Naive thymus-derived CD4-positive, alpha-beta T cell (primary cell): ENCODE measurements around the gene SPOCD1. TPM values are rescaled to one million over a fixed set of nuclear protein-coding genes. Genes with fewer than 3 reads are reported as not detected.

Experiments used
- ATAC-seq: fragments of 150-1000 bp; cut with Tn5 transposase; 2 replicates; pipeline ENCODE4 v1.10.0; 2021; ENCODE audit warnings: mild to moderate bottlenecking, moderate library complexity
- CTCF ChIA-PET: fragments of 350-600 bp; sonication (Branson Sonifier 250); formaldehyde crosslinking; loops from one replicate; lab custom pipeline; 2021; ENCODE audit warnings: antibody characterized with exemption; lab: Charles Lee
- POLR2A ChIA-PET: fragments of 350-600 bp; sonication (Branson Sonifier 250); formaldehyde crosslinking; loops from one replicate; lab custom pipeline; 2021; ENCODE audit warnings: antibody characterized with exemption, inconsistent platforms; lab: Charles Lee
- DNase-seq, 9 donors: peaks; one replicate each; pipeline versions ENCODE4 v3.0.0 to v3.0.0-alpha.2; 2020 to 2022; ENCODE audit warnings: mixed read lengths in 1 of 9
- H3K27ac ChIP-seq: one replicate; pipeline ENCODE4 v1.7.0; 2013; ENCODE audit warnings: mild to moderate bottlenecking, low read depth, low read length, moderate library complexity
- H3K27me3 ChIP-seq, 2 donors: one replicate each; pipeline ENCODE4 v1.7.0; 2013; ENCODE audit warnings: low read length in 2 of 2, mild to moderate bottlenecking in 2 of 2, moderate library complexity in 2 of 2; ENCODE audit not compliant: control insufficient read depth in 2 of 2, insufficient read depth in 2 of 2
- H3K36me3 ChIP-seq, 3 experiments: 1 replicate in 2 of 3; 2 replicates in 1 of 3; pipeline ENCODE4 v1.7.0; 2013; ENCODE audit warnings: low read length in 3 of 3, mild to moderate bottlenecking in 3 of 3, moderate library complexity in 1 of 3; ENCODE audit not compliant: insufficient read depth in 3 of 3, control insufficient read depth in 2 of 3
- H3K4me1 ChIP-seq, 2 donors: one replicate each; pipeline ENCODE4 v1.7.0; 2013; ENCODE audit warnings: low read length in 2 of 2, mild to moderate bottlenecking in 2 of 2, moderate library complexity in 1 of 2; ENCODE audit not compliant: control insufficient read depth in 2 of 2, insufficient read depth in 2 of 2
- H3K4me3 ChIP-seq: 2 replicates; pipeline ENCODE4 v1.7.0; 2013; ENCODE audit warnings: mild to moderate bottlenecking, low read length
- H3K9me3 ChIP-seq, 3 experiments: 1 replicate in 2 of 3; 2 replicates in 1 of 3; pipeline ENCODE4 v1.7.0; 2013; ENCODE audit warnings: low read length in 3 of 3; ENCODE audit not compliant: control insufficient read depth in 2 of 3
- H3K27ac Mint-ChIP-seq, 9 donors: one replicate each; pipeline ENCODE4 v1.8.0; 2020 to 2022; ENCODE audit warnings: mixed read lengths in 9 of 9, mild to moderate bottlenecking in 8 of 9, moderate library complexity in 5 of 9, inconsistent platforms in 2 of 9
- H3K27me3 Mint-ChIP-seq, 5 donors: one replicate each; pipeline ENCODE4 v1.8.0; 2021 to 2022; ENCODE audit warnings: mixed read lengths in 5 of 5, mild to moderate bottlenecking in 1 of 5
- H3K36me3 Mint-ChIP-seq, 5 donors: one replicate each; pipeline ENCODE4 v1.8.0; 2020 to 2022; ENCODE audit warnings: mixed read lengths in 5 of 5, mild to moderate bottlenecking in 3 of 5, inconsistent platforms in 1 of 5
- H3K4me1 Mint-ChIP-seq, 7 donors: one replicate each; pipeline ENCODE4 v1.8.0; 2020 to 2022; ENCODE audit warnings: mixed read lengths in 7 of 7, mild to moderate bottlenecking in 3 of 7, inconsistent platforms in 1 of 7
- H3K4me3 Mint-ChIP-seq, 10 donors: one replicate each; pipeline ENCODE4 v1.8.0; 2020 to 2022; ENCODE audit warnings: mild to moderate bottlenecking in 10 of 10, mixed read lengths in 10 of 10, moderate library complexity in 6 of 10, inconsistent platforms in 2 of 10
- H3K9me3 Mint-ChIP-seq, 11 donors: one replicate each; pipeline ENCODE4 v1.8.0; 2020 to 2022; ENCODE audit warnings: mixed read lengths in 11 of 11, mild to moderate bottlenecking in 4 of 11, inconsistent platforms in 1 of 11, moderate library complexity in 1 of 11
- intact Hi-C, 2 donors: fragments of 100-400 bp; cut with micrococcal nuclease; formaldehyde crosslinking; loops; one replicate each; pipeline ENCODE4 v1.15.1; 2023
- polyA plus RNA-seq, 2 donors: library from polyadenylated mRNA; unstranded; fragments of 300-500 nt; fragmentation: Illumina TruSeq; gene quantifications; one replicate each; pipeline ENCODE4 v1.2.3, GENCODE V29; 2021
- total RNA-seq, 6 experiments: library from RNA in 5 of 6; stranded (reverse) in 5 of 6; gene quantifications; 1 replicate in 5 of 6; 2 replicates in 1 of 6; pipeline ENCODE4 v1.2.3 and lab custom pipeline; 2021 to 2026

Gene SPOCD1
- total and polyA plus RNA-seq, 7 experiments from 2014 or later: 0.21 to 0.38 TPM; not detected in 5

DNA sequence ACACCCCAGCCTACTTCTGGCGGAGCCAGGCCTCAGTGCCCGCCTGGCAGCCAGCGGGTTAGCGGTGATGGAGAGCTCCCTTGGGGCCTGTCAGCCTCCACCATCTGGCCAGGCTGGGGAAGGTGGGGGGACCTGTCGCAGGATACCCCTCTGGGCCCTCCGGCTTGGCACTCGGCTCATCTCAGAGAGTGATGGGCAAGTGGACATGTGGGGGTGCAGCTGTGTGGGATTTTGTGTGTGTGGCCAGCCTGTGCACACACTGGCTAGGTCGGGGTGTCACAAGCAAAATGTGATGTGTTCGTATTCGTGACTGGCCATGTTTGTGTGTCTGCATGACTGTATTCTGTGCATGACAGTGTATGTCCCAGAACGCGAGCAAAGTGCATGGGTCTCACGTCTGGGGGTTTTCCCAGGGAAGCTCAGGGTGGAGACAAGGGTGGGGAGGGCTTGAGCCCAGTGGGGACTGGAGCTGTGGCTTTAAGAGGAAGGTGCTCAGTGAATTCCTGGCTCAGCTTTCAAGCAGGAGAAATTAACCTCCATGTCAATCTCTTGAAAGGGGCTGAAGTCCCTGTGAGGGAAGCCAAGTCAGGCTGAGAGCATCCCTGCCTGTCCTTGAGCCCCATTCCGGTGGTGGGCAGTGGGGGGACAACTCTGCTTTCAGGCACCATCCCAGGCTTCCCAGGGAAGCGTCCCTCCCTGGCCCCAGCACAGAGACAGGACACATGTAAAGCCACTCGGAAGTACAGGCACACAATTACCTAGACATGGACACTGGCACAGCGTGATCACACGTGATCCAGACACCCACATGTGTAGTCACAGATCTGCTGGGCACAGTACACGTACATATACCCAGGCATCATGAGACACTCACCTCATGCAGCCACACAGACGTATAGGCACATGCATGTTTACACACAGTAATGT is 30.5 kb downstream of the SPOCD1 start:
- Mint-ChIP-seq H3K4me3 (no peak overlapping the region), H3K9me3 (no peaks in the 10 kb centered on the region), H3K27me3 (peaks cover 0 to 3% (median 0%) of the 10 kb centered on the region in 5 donors), H3K36me3 (no peaks in the 10 kb centered on the region), H3K4me1 (peaks cover 7 to 17% (median 9%) of the 10 kb centered on the region in 7 donors), H3K27ac (no peak overlapping the region)
- DNase-seq (no peak), ATAC-seq (no peak)
- CTCF ChIA-PET: interaction anchor here (0.6 kb wide), 2 partner anchors 214 to 219 kb away, joined by 3 read pairs; no protein-coding TSS in a partner anchor
- Histone ChIP-seq H3K36me3 (no peaks in the 10 kb centered on the region), H3K27me3 (no peaks in the 10 kb centered on the region), H3K4me1 (peaks cover 3 to 5% of the 10 kb centered on the region in 2 donors), H3K27ac (no peak overlapping the region), H3K4me3 (no peak overlapping the region), H3K9me3 (no peaks in the 10 kb centered on the region)
- intact Hi-C loops: loop anchor here in 1 of 2 donors (5.0 kb wide), 1 partner anchor 628 kb away; no protein-coding TSS in a partner anchor
- POLR2A ChIA-PET: interaction anchor here (1.1 kb wide), 1 partner anchor 228 kb away, joined by 4 read pairs; the partner anchor contains the start of gene KHDRBS1

DNA sequence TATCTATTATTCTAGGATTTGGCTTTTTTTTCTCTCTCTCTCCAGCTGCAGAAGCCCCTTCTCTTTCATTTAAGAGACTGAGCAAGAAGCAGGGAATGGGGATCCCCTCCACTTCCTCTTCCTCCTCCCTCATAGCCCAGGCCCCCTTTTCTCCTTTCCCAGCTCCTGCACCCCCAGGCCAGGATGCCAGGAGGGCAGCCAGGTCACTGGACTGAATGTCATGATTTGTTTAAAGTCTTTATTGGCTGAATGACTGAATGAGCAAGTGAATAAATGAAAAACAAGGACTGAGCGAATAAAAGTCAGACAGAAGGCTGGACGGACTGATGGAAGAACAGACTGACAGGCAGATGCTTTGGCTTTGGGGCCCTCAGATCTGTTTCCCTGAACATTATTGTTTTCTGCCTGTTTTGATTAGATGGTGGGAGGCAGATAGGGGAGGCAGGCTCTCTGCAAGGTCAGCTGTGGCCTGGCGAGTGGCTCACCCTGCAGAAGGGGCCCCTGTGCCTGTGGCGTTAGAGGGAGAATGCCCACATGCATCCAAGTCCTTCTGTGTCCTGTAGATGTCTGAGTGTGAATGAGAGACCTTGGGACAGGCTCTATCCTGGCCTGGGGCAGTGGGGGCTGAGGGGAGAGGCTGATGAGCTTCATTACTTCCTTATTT is 31.3 kb downstream of the SPOCD1 start:
- intact Hi-C loops: loop anchor here in 1 of 2 donors (5.0 kb wide), 1 partner anchor 627 kb away; no protein-coding TSS in a partner anchor
- Mint-ChIP-seq H3K36me3 (no peaks in the 10 kb centered on the region), H3K27me3 (peaks cover 0 to 6% (median 0%) of the 10 kb centered on the region in 5 donors), H3K4me3 (no peak overlapping the region), H3K9me3 (no peaks in the 10 kb centered on the region), H3K27ac (no peak overlapping the region), H3K4me1 (peaks cover 6 to 12% (median 9%) of the 10 kb centered on the region in 7 donors)
- POLR2A ChIA-PET: interaction anchor here (1.0 to 1.1 kb wide), 2 partner anchors 139 to 229 kb away, joined by 3 to 4 read pairs; partner anchors contain the start of genes KHDRBS1 and PEF1
- Histone ChIP-seq H3K27ac (no peak overlapping the region), H3K4me3 (no peak overlapping the region), H3K4me1 (peaks cover 2 to 3% of the 10 kb centered on the region in 2 donors), H3K9me3 (no peaks in the 10 kb centered on the region), H3K27me3 (no peaks in the 10 kb centered on the region), H3K36me3 (no peaks in the 10 kb centered on the region)
- ATAC-seq: no peak
- CTCF ChIA-PET: interaction anchor here (0.5 to 0.6 kb wide), 2 partner anchors 218 to 1294 kb away, joined by 3 to 4 read pairs; no protein-coding TSS in a partner anchor
- DNase-seq: no peak

DNA sequence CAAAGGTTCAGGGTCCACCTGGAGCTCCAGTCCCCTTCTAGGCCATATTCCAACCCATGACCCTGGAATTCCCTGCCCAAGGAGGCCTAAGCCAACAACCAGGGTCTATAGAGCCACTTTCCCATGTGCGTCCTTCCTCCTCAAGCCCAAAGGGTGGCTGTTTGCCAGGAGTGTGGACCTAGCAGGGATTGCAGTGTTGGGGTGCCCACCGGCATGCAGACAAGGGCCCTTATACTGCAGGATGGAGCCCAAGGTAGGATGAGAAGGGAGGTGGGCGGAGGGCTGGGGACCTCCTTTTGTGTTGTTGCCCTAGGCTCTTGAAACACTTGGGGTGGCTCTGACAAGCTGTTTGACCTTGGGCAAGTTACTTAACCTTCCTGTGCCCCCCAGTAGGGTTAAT is 32.0 kb downstream of the SPOCD1 start:
- Histone ChIP-seq H3K4me3 (no peak overlapping the region), H3K9me3 (no peaks in the 10 kb centered on the region), H3K27ac (no peak overlapping the region), H3K4me1 (peaks cover 0 to 3% of the 10 kb centered on the region in 2 donors), H3K27me3 (no peaks in the 10 kb centered on the region), H3K36me3 (no peaks in the 10 kb centered on the region)
- intact Hi-C loops: no loop called here
- ATAC-seq (no peak), DNase-seq (no peak)
- POLR2A ChIA-PET: interaction anchor here (1.0 kb wide), 1 partner anchor 139 kb away, joined by 3 read pairs; the partner anchor contains the start of gene PEF1
- Mint-ChIP-seq H3K36me3 (no peaks in the 10 kb centered on the region), H3K9me3 (no peaks in the 10 kb centered on the region), H3K27me3 (peaks cover 0 to 7% (median 5%) of the 10 kb centered on the region in 5 donors), H3K27ac (no peak overlapping the region), H3K4me1 (peaks cover 6 to 12% (median 9%) of the 10 kb centered on the region in 7 donors), H3K4me3 (no peak overlapping the region)
- CTCF ChIA-PET: no interaction called here

DNA sequence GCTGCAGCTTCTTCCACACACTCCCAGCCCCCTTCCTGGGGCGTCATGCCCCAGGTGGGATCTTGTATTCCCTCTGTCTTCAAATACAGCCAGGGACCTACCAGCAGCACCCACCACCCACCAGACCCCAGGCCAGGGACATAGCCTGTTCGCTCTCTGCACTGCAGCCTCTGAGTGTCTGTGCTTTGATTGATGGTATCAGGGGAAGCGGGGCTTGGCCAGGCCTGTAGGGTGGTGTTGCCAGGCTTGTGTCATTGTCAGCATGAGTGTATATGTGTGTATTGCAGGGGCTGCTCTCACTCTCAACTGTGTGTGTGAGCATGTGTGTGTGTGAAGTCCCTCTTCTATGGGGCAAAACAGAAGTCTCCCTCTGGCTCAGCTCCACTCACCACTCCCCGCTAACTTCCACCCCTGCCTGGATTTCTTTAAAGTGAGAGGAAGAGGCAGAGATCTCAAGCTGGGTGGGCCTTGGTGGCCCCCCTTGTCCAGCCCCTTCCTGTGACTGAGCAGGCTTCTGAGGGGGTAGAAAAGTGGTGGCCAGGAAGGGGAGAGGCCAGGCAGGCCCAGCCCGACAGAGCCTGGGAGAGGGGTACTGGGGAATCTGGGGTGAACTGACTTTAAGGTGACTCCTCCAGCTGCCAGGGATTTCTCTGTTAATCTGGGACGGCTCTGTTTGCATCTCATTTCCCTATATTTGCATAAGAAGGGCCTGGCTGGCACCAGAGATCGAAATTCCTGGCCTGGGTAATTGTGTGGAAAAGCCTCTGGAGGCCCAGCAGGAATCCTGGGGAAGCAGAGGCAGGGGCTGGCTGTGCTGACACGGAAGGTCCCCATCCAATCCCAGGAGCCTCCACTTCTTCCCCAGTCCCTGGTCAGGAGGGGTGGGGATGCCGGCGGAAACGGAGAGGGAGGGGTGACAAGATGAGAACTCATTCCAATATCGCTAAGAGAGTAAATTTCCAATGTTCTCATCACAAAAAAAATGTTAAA is 33.1 kb downstream of the SPOCD1 start:
- Histone ChIP-seq H3K36me3 (no peaks in the 10 kb centered on the region), H3K9me3 (no peaks in the 10 kb centered on the region), H3K27me3 (no peaks in the 10 kb centered on the region), H3K27ac (no peak overlapping the region), H3K4me1 (no peaks in the 10 kb centered on the region), H3K4me3 (no peak overlapping the region)
- ATAC-seq: no peak
- Mint-ChIP-seq H3K4me3 (no peak overlapping the region), H3K9me3 (no peaks in the 10 kb centered on the region), H3K27me3 (peaks cover 0 to 9% (median 5%) of the 10 kb centered on the region in 5 donors), H3K36me3 (no peaks in the 10 kb centered on the region), H3K27ac (no peak overlapping the region), H3K4me1 (peaks cover 1 to 5% (median 3%) of the 10 kb centered on the region in 7 donors)
- intact Hi-C loops: no loop called here
- ChIA-PET CTCF (no interaction called here), POLR2A (interaction anchor here (0.6 to 1.0 kb wide), 2 partner anchors 138 to 181 kb away, joined by 3 read pairs; partner anchors contain the start of gene PEF1)
- no peak for DNase-seq

- H3K4me1 Mint-ChIP-seq: no peaks in the 10 kb centered on the region
- CTCF ChIA-PET: no interaction called here
- H3K4me1 ChIP-seq: no peaks in the 10 kb centered on the region
- intact Hi-C loops: no loop called here
- no peak overlapping the region for H3K4me3 Mint-ChIP-seq
- no peaks in the 10 kb centered on the region for H3K27me3 ChIP-seq
- ATAC-seq (peak; percentile 20), DNase-seq (no peak)
- peaks cover 0 to 15% (median 11%) of the 10 kb centered on the region in 5 donors for H3K27me3 Mint-ChIP-seq
- H3K27ac ChIP-seq: no peak overlapping the region
- no peaks in the 10 kb centered on the region for H3K9me3 Mint-ChIP-seq
- H3K27ac Mint-ChIP-seq: no peak overlapping the region
- no peak overlapping the region for H3K4me3 ChIP-seq
- no peaks in the 10 kb centered on the region for H3K9me3 ChIP-seq
- no peaks in the 10 kb centered on the region for H3K36me3 ChIP-seq
- POLR2A ChIA-PET: interaction anchor here (0.6 kb wide), 1 partner anchor 182 kb away, joined by 3 read pairs; no protein-coding TSS in a partner anchor
- no peaks in the 10 kb centered on the region for H3K36me3 Mint-ChIP-seq
These were observed 34.0 kb downstream of the SPOCD1 start for GRCh38 chr1:31781756-31782371.
